Measurements from ENCODE around the gene MYOM1.
A peak's percentile ranks its signal among the peaks of the same experiment; 100 is the strongest.
"Not testable (repeated sequence)": the region's sequence is repeated elsewhere in the genome, so short reads cannot be mapped to it uniquely, and the experiment has no call there.

Gene MYOM1

GRCh38 chr18:3057526-3057925 lies 162.2 kb downstream of the MYOM1 start:
- DNase-seq (ENCODE audit: low spot score) = no peak

- no peak for DNase-seq (ENCODE audit: low spot score)
These were observed 163.5 kb downstream of the MYOM1 start for GRCh38 chr18:3056311-3056710.

- DNase-seq (ENCODE audit: low spot score) = no peak
These were observed 164.0 kb downstream of the MYOM1 start for GRCh38 chr18:3055816-3056215.

- no peak for DNase-seq (ENCODE audit: low spot score)
These were observed 164.5 kb downstream of the MYOM1 start for GRCh38 chr18:3055186-3055728.

- no peak for DNase-seq (ENCODE audit: low spot score)
These were observed 165.0 kb downstream of the MYOM1 start for GRCh38 chr18:3054780-3055179.

GRCh38 chr18:3054214-3054613 lies 165.6 kb downstream of the MYOM1 start:
- DNase-seq (ENCODE audit: low spot score) = no peak

DNA sequence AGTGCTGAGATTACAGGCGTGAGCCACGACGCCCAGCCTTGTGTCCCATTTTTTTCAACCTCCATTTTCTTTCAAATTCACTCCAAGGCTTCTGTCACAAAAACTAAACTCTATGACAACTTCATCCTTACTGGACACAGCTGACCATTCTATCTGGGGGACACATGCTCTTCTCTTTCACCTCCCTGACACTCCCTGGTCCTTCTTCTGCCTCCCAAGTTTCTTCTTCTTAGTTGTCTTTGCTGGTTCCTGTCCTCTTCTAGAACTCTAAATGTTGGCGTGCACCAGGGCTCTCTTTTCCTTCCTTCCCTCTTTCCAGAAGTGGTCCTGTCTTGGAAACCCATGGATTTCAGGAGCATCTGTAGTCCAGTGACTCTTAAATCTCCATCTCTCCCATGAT lies 166.7 kb downstream of the MYOM1 start:
- no peak for DNase-seq (ENCODE audit: low spot score)

- no peak for DNase-seq (ENCODE audit: low spot score)
These were observed 167.4 kb downstream of the MYOM1 start for GRCh38 chr18:3052411-3052758.

GRCh38 chr18:3051718-3052410 lies 167.9 kb downstream of the MYOM1 start:
- no peak for DNase-seq (ENCODE audit: low spot score)

DNA sequence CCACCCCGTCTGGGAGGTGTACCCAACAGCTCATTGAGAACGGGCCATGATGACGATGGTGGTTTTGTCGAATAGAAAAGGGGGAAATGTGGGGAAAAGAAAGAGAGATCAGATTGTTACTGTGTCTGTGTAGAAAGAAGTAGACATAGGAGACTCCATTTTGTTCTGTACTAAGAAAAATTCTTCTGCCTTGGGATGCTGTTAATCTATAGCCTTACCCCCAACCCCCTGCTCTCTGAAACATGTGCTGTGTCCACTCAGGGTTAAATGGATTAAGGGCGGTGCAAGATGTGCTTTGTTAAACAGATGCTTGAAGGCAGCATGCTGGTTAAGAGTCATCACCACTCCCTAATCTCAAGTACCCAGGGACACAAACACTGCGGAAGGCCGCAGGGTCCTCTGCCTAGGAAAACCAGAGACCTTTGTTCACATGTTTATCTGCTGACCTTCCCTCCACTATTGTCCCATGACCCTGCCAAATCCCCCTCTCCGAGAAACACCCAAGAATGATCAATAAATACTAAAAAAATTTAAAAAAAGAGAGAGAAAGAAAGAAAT lies 169.8 kb downstream of the MYOM1 start:
- DNase-seq (ENCODE audit: low spot score) = not testable (repeated sequence)

GRCh38 chr18:3048820-3049349 lies 170.9 kb downstream of the MYOM1 start:
- DNase-seq (ENCODE audit: low spot score) = no peak

- DNase-seq (ENCODE audit: low spot score) = no peak
These were observed 171.6 kb downstream of the MYOM1 start for GRCh38 chr18:3048121-3048520.

DNA sequence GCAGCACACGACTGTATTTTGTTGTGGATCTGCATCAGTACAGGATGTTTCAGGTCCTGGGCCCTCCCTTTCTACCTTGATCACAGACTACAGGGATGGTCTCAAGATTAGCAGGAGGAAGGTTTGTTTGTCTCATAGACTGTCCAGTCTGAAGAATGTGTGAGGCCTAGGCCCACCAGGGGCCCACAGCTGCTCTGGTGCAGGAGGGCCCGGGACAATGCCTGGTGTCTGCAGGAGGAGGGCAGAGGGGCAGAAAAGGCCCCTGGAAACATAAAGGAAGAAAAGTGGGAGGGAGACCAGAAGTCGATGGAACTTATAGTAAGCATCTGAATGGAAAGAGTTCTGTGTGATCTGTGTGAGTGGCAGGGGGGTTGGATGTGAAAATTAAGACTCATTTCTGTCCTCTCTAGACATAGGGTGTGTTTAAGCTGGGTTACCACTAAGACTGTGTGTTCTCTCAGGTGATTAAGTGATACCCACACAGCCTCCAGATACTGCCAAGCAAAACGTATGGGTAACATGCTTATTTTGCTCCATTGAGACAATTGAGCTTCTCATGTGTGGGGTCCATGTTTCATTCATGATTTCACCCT lies 173.5 kb downstream of the MYOM1 start:
- DNase-seq (ENCODE audit: low spot score) = no peak

GRCh38 chr18:3044931-3045698 lies 174.7 kb downstream of the MYOM1 start:
- DNase-seq (ENCODE audit: low spot score) = no peak

GRCh38 chr18:3042379-3042778 lies 177.4 kb downstream of the MYOM1 start:
- DNase-seq (ENCODE audit: low spot score) = no peak

DNA sequence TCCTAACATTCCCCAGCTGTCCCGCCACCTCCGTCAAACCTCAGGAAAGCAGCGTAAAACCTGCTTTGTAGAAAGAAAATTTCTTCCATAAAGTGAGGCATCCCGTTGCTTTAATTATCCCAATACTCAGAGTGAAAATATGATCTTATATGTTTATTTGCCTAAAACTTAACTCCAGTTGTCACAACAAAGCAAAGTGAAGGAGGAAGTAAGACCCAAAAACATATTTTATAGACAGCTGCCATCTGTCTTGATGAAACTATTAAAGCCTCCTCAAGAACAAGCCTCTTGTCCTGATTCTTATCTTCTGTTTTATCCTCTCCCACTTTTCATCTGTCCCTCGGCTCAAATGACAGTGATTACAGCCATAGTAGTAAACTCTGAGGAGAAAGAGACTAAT lies 177.9 kb downstream of the MYOM1 start:
- no peak for DNase-seq (ENCODE audit: low spot score)

DNA sequence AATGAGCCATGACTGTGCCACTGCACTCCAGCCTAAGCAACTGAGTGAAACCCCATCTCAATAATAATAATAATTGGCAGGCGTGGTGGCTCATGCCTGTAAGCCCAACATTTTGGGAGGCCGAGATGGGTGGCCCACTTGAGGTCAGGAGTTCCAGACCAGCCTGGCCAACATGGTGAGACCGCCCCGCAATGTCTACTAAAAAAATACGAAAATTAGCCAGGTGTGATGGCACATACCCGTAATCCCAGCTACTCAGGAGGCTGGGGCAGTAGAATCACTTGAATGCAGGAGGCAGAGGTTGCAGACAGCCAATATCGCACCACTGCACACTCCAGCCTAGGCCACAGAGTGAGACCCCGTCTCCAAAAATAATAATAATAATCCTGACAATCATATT lies 178.9 kb downstream of the MYOM1 start:
- no peak for DNase-seq (ENCODE audit: low spot score)

GRCh38 chr18:3040173-3040572 lies 179.6 kb downstream of the MYOM1 start:
- DNase-seq (ENCODE audit: low spot score) = no peak

GRCh38 chr18:3037423-3037915 lies 182.3 kb downstream of the MYOM1 start:
- peak; percentile 80 for DNase-seq (ENCODE audit: low spot score)

- no peak for DNase-seq (ENCODE audit: low spot score)
These were observed 183.7 kb downstream of the MYOM1 start for GRCh38 chr18:3036108-3036507.

GRCh38 chr18:3035635-3036034 lies 184.1 kb downstream of the MYOM1 start:
- DNase-seq (ENCODE audit: low spot score) = no peak

GRCh38 chr18:3032721-3033120 lies 187.0 kb downstream of the MYOM1 start:
- DNase-seq (ENCODE audit: low spot score) = no peak
